HG03469 (cell line): ENCODE results near the gene MTARC1.

Source experiments
- ATAC-seq: cut with Tn5 transposase; IDR thresholded peaks from one replicate; pipeline ENCODE4 v1.9.1; 2021; ENCODE audit warnings: mild to moderate bottlenecking, moderate library complexity, moderate number of reproducible peaks; ENCODE audit not compliant: unreplicated experiment

The MTARC1 gene

GRCh38 chr1:220786337-220787068, at the start of gene MTARC1:
Gene MTARC1, plus strand, starts transcription at chr1:220786913. Its CDS starts 32 bp downstream, at chr1:220786945.
- ATAC-seq, result peak; percentile 42

GRCh38 chr1:220741349-220741748, 45.4 kb upstream of the MTARC1 start:
- no peak for ATAC-seq

- no peak for ATAC-seq
These were observed 44.9 kb upstream of the MTARC1 start for GRCh38 chr1:220741825-220742224.

GRCh38 chr1:220742520-220742919, 44.2 kb upstream of the MTARC1 start:
- ATAC-seq, result no peak

- ATAC-seq, result no peak
These were observed 39.9 kb upstream of the MTARC1 start for GRCh38 chr1:220746851-220747250.

- no peak for ATAC-seq
These were observed 39.1 kb upstream of the MTARC1 start for GRCh38 chr1:220747437-220748088.

- ATAC-seq, result peak; percentile 83
These were observed 38.4 kb upstream of the MTARC1 start, which contains the start of gene MTARC2 for GRCh38 chr1:220748089-220748934. Gene MTARC2, plus strand, starts transcription at chr1:220748322. Its CDS starts 210 bp downstream, at chr1:220748532.

- ATAC-seq, result no peak
These were observed 37.8 kb upstream of the MTARC1 start for GRCh38 chr1:220748936-220749335.

- no peak for ATAC-seq
These were observed 36.6 kb upstream of the MTARC1 start for GRCh38 chr1:220750131-220750515.

GRCh38 chr1:220751111-220751510, 35.6 kb upstream of the MTARC1 start:
- ATAC-seq, result no peak

GRCh38 chr1:220754212-220754917, 32.3 kb upstream of the MTARC1 start:
- ATAC-seq, result no peak

- no peak for ATAC-seq
These were observed 31.8 kb upstream of the MTARC1 start for GRCh38 chr1:220754918-220755295.

- no peak for ATAC-seq
These were observed 31.4 kb upstream of the MTARC1 start for GRCh38 chr1:220755309-220755708.

- ATAC-seq, result no peak
These were observed 29.3 kb upstream of the MTARC1 start for GRCh38 chr1:220757441-220757840.

GRCh38 chr1:220759147-220759546, 27.6 kb upstream of the MTARC1 start:
- no peak for ATAC-seq

GRCh38 chr1:220761688-220762427, 24.9 kb upstream of the MTARC1 start:
- ATAC-seq, result no peak

GRCh38 chr1:220764757-220765156, 22.0 kb upstream of the MTARC1 start:
- no peak for ATAC-seq

GRCh38 chr1:220767312-220768125, 19.2 kb upstream of the MTARC1 start:
- ATAC-seq, result no peak

- no peak for ATAC-seq
These were observed 18.5 kb upstream of the MTARC1 start for GRCh38 chr1:220768126-220768601.
